ENCODE data around the gene VAV3. TPM values are rescaled to one million over a fixed set of nuclear protein-coding genes. Genes with fewer than 3 reads are reported as not detected.

VAV3 gene
- total and polyA plus RNA-seq, 11 donors, result 0.57 to 8.3 (median 1.9) TPM

DNA sequence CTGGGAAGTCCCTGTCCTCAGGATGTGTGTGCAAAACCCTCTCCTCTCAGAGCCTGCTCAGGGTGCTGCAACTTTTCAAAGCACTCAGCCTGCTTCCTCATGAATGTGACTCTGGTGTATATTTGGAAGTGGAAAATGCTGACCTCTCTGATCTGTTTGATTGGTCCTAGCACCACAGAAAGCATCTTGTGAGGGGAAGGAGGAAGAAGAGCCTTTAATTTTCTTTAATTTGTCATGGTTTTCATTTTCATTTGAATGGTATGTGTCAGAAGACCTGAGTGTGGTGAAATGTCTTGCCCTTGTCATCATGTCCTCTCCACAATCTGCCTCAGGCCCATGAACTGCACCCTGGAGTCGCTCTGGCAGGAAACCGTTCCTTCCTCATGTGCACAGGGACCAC is 440.7 kb downstream of the VAV3 start:
- 54 to 70% (median 61%) methylated on average over 2 of the region's 2 CpGs for WGBS, 4 donors
- H3K4me1 ChIP-seq, result no peaks in the 10 kb centered on the region
- intact Hi-C loops (cut with DNase I), result loop anchor here in 1 of 10 donors (10.0 kb wide), 1 partner anchor 250 kb away; no protein-coding TSS in a partner anchor
- TF ChIP-seq POLR2A (IDR thresholded peaks at IDR 0.05), result no peak
- TF ChIP-seq, protein P1, sequence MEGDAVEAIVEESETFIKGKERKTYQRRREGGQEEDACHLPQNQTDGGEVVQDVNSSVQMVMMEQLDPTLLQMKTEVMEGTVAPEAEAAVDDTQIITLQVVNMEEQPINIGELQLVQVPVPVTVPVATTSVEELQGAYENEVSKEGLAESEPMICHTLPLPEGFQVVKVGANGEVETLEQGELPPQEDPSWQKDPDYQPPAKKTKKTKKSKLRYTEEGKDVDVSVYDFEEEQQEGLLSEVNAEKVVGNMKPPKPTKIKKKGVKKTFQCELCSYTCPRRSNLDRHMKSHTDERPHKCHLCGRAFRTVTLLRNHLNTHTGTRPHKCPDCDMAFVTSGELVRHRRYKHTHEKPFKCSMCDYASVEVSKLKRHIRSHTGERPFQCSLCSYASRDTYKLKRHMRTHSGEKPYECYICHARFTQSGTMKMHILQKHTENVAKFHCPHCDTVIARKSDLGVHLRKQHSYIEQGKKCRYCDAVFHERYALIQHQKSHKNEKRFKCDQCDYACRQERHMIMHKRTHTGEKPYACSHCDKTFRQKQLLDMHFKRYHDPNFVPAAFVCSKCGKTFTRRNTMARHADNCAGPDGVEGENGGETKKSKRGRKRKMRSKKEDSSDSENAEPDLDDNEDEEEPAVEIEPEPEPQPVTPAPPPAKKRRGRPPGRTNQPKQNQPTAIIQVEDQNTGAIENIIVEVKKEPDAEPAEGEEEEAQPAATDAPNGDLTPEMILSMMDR (IDR thresholded peaks at IDR 0.05), result no peak
- H3K27ac ChIP-seq, result no peak overlapping the region
- H3K4me3 ChIP-seq, result no peak overlapping the region
- no peaks in the 10 kb centered on the region for H3K9me3 ChIP-seq
- no peaks in the 10 kb centered on the region for H3K36me3 ChIP-seq
- DNase-seq, result no peak
- ATAC-seq, result no peak
- H3K27me3 ChIP-seq, result no peaks in the 10 kb centered on the region

DNA sequence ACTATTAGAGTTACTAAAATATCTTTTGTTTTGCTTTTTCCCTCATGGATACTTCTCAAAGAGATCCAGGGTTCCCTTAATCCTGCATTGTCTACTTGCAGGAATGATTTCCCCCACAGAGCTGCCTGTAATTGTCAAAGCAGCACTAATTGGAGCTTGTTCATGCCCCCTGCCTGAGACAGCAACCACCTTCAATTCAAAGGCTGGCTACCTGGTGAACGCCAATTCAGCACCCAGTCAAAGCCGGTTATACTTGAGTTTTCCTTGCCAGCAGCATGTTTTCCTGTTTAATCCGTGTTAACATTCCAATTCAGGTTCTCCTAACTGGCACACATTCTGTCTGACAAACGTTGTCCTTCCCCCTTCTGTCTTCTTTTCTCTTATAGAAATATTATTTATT is 441.2 kb downstream of the VAV3 start:
- TF ChIP-seq, protein P1 (IDR thresholded peaks at IDR 0.05), result no peak
- no peak for TF ChIP-seq POLR2A (IDR thresholded peaks at IDR 0.05)
- Histone ChIP-seq H3K4me1 (no peaks in the 10 kb centered on the region), H3K4me3 (no peak overlapping the region), H3K36me3 (no peaks in the 10 kb centered on the region), H3K9me3 (no peaks in the 10 kb centered on the region), H3K27me3 (no peaks in the 10 kb centered on the region), H3K27ac (no peak overlapping the region)
- WGBS, 4 donors, result 49 to 57% (median 52%) methylated on average over 4 of the region's 4 CpGs
- no peak for DNase-seq
- intact Hi-C loops (cut with DNase I), result loop anchor here in 1 of 10 donors (10.0 kb wide), 1 partner anchor 249 kb away; no protein-coding TSS in a partner anchor
- no peak for ATAC-seq

DNA sequence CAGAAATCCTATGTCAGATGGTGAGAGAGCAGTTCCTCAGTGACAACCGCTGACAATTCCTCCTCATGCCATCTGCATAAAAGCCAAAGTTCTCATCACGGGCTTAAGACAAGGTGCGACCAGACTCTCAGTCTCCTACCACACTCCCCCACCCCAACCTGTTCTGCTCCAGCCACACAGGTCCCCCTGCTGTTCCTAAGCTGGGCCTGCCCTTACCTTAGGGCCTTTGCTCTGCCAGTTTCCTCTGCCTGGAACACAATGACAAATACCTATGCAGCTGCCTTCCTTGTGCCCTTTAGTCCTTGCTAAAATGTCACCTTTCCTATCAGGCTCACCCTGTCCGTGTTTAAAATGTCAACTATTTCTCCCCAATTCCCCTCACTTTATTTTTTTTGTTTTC is 441.9 kb downstream of the VAV3 start:
- 52 to 72% (median 61%) methylated on average over 4 of the region's 4 CpGs for WGBS, 4 donors
- TF ChIP-seq, protein P1 (IDR thresholded peaks at IDR 0.05), result no peak

More for the DNA sequence above, 441.9 kb downstream of the VAV3 start:
- Histone ChIP-seq H3K4me1 (no peaks in the 10 kb centered on the region), H3K36me3 (no peaks in the 10 kb centered on the region), H3K9me3 (no peaks in the 10 kb centered on the region), H3K27me3 (no peaks in the 10 kb centered on the region), H3K27ac (no peak overlapping the region), H3K4me3 (no peak overlapping the region)
- intact Hi-C loops (cut with DNase I), result loop anchor here in 1 of 10 donors (10.0 kb wide), 1 partner anchor 248 kb away; no protein-coding TSS in a partner anchor
- DNase-seq (no peak), ATAC-seq (no peak)

Small RNA genes lying within 50 kb of the gene (microRNA-seq; reads per million reads assigned to microRNA genes)
- gene MIR7852, result 0 reads per million in 4 donors

Other genes with a start within 250 kb of the VAV3 start
- 10 to 100 TPM; 10.3 to 24.0 (median 15.8) TPM for gene SLC25A24, start 235.2 kb upstream of the VAV3 start, total RNA-seq
- gene SLC25A24, start 235.2 kb upstream of the VAV3 start, polyA plus RNA-seq, result 10 to 100 TPM in 1 of 2 donors, 1 to 10 TPM in 1; 6.1 to 10.4 TPM

Data from heart left ventricle (tissue), 16 donors.